ENCODE results near the gene NPC2. TPM values are rescaled to one million over a fixed set of nuclear protein-coding genes. Genes with fewer than 3 reads are reported as not detected.

Gene NPC2
- total RNA-seq, 6 experiments from 2014 or later, result 49.4 to 203 (median 98.0) TPM

DNA sequence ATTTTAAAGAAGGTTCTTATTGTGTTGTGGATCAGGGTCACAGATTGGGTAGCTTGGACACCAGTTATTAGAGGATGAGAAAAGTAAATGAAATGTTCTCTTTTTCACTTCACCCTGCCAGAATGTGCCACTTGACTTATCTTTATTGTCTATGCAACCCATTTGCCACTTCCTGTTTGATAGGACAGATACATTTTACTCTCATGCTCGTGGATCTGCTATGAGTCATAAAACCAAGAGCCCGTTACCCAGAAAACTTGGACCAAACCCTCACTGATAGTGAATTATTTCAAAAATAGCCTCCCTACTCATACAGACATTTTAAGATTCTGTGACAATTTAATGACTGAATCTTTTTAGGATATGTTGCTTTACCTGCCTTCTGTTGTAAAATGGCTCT, 2.3 kb upstream of the NPC2 start:
- Histone ChIP-seq H3K4me1 (peaks cover 0 to 6% (median 3%) of the 10 kb centered on the region in 4 donors), H3K27ac (no peak overlapping the region), H3K36me3 (no peaks in the 10 kb centered on the region), H3K27me3 (no peaks in the 10 kb centered on the region), H3K9me3 (no peaks in the 10 kb centered on the region), H3K4me3 (no peak overlapping the region)
- TF ChIP-seq, protein P1, sequence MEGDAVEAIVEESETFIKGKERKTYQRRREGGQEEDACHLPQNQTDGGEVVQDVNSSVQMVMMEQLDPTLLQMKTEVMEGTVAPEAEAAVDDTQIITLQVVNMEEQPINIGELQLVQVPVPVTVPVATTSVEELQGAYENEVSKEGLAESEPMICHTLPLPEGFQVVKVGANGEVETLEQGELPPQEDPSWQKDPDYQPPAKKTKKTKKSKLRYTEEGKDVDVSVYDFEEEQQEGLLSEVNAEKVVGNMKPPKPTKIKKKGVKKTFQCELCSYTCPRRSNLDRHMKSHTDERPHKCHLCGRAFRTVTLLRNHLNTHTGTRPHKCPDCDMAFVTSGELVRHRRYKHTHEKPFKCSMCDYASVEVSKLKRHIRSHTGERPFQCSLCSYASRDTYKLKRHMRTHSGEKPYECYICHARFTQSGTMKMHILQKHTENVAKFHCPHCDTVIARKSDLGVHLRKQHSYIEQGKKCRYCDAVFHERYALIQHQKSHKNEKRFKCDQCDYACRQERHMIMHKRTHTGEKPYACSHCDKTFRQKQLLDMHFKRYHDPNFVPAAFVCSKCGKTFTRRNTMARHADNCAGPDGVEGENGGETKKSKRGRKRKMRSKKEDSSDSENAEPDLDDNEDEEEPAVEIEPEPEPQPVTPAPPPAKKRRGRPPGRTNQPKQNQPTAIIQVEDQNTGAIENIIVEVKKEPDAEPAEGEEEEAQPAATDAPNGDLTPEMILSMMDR (IDR thresholded peaks at IDR 0.05), result no peak
- no peak for TF ChIP-seq POLR2A (IDR thresholded peaks at IDR 0.05)
- DNase-seq (no peak), ATAC-seq (no peak)
- intact Hi-C loops (cut with DNase I), result no loop called here
- 67% methylated on average over 2 of the region's 2 CpGs for WGBS (ENCODE audit: insufficient coverage, low coverage, low lambda C conversion rate, missing lambda C conversion rate)

DNA sequence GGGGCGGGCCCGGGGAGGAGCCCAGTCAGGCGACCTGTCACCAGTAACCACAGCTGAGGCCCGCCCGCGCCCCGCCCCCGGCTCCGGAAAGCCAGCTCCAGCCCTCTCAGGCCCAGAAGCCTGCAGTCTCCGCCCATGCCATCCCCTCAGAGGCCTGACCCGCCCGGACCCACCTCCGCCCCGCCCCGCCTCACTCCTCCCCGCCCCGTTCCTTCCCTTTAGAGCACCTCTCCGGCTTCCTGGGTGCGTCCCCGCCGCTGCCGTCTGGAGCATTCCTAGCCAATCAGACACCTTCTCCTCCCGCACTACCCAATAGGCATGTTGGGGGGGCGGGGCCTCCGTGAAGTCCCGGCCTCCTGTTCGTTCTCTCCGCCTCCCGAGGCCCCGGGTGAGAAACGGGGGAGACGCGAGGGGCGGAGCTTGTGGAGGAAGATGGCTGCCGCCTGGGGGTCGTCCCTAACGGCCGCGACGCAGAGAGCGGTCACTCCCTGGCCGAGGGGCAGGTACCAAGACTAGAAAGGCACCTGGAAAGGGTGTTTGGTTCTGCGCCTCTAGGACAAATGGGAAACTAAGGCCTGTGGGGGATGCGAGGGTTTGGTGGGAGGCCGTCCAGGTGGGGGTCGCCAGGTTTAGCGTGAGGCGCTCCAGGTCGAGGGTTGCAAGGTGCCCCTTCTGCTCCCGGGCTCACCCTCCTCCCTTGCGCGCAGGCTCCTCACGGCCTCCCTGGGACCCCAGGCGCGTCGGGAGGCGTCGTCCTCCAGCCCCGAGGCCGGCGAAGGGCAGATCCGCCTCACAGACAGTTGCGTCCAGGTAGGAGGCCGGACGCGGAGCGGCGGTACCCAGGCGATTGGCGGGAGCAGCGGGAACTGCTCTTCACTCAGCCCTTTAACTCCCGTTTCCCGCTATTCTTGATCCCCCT, 497 bp upstream of the NPC2 start, which contains the start of gene ISCA2:
Gene ISCA2, plus strand, starts transcription at position 423 of the 919 bp plus-strand sequence. Its CDS starts 10 bp downstream, at position 433.
- H3K9me3 ChIP-seq, result no peaks in the 10 kb centered on the region
- DNase-seq (peak; percentile 100), ATAC-seq (peak; percentile 93 to 97 (median 94))
- peak within 1 kb of the TSS; percentile 83 to 93 (median 86) for H3K27ac ChIP-seq
- peaks cover 0 to 6% (median 3%) of the 10 kb centered on the region in 4 donors for H3K4me1 ChIP-seq
- no peaks in the 10 kb centered on the region for H3K27me3 ChIP-seq
- H3K4me3 ChIP-seq, result peak within 1 kb of the TSS; percentile 88 to 97 (median 95)
- 0% methylated on average over 28 of the region's 73 CpGs for WGBS (ENCODE audit: insufficient coverage, low coverage, low lambda C conversion rate, missing lambda C conversion rate)
- intact Hi-C loops (cut with DNase I), result no loop called here
- peak; percentile 9 for TF ChIP-seq POLR2A (IDR thresholded peaks at IDR 0.05)
- TF ChIP-seq, protein P1 (IDR thresholded peaks at IDR 0.05), result no peak
- H3K36me3 ChIP-seq, result no peaks in the 10 kb centered on the region

DNA sequence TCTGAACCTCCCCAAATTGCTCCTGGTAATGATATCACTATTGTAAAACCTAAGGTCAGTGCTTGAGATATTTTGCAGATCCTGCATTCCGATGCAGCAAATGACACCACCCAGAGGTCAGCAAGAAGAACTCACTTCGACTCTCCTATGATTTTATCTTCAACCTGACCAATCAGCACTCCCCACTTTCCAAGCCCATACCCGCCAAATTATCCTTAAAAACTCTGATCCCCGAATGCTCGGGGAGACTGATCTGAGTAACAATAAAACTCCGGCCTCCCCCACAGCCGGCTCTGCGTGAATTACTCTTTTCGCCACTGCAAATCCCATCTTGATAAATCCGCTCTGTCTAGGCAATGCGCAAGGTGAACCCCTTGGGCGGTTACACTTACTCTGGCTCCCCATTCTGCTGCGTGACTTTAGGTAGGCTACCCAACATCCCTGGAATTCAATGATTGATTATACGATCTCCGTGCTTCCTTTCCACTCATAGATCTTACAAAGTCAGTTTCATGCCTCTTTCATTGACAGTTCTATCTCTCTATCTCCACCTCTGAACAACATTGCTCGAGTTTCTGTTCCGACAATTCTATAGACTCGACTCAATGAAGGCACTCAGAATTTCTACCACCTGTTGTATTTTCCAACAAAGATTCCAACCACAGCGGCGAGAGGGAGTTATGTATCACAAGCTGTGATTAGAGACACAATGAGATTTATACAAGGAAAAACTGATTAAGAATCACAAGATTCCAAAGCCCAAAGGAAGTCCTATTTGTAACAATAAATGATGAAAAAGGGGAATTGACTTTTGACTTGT, 939 bp downstream of the NPC2 start:
- TF ChIP-seq, protein P1 (IDR thresholded peaks at IDR 0.05), result peak; percentile 15 to 38 (median 32)
- no peak for TF ChIP-seq POLR2A (IDR thresholded peaks at IDR 0.05)
- H3K27me3 ChIP-seq, result no peaks in the 10 kb centered on the region
- H3K27ac ChIP-seq, result peak overlapping the region; percentile 83 to 93 (median 86)
- intact Hi-C loops (cut with DNase I), result no loop called here
- peak overlapping the region; percentile 80 to 89 (median 86) for H3K4me3 ChIP-seq
- DNase-seq (no peak), ATAC-seq (no peak)
- no peaks in the 10 kb centered on the region for H3K9me3 ChIP-seq
- H3K36me3 ChIP-seq, result no peaks in the 10 kb centered on the region
- H3K4me1 ChIP-seq, result peaks cover 0 to 6% (median 3%) of the 10 kb centered on the region in 4 donors
- 3% methylated on average over 20 of the region's 20 CpGs for WGBS (ENCODE audit: insufficient coverage, low coverage, low lambda C conversion rate, missing lambda C conversion rate)

DNA sequence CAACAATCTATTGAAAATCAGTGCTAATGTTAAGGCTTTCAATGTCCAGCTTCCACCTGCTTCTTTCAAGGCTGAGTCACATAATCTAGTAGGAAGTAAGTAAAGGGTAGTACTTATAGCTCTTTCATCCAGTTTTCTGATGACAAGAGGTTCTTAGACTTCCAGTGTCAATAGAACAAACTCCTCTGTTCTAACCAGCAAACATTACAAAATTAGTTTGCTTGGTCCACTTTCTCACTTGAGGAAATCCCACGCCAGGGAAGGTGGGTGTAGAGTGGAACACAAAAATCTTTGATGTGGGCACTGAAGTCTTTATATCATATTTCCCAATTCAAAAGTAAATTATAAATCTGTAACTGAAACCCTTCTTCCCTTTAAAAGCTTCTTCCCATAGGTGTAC, 2.6 kb downstream of the NPC2 start:
- no peak for TF ChIP-seq POLR2A (IDR thresholded peaks at IDR 0.05)
- TF ChIP-seq, protein P1 (IDR thresholded peaks at IDR 0.05), result no peak
- no peak for ATAC-seq

More for the DNA sequence above, 2.6 kb downstream of the NPC2 start:
- Histone ChIP-seq H3K27me3 (no peaks in the 10 kb centered on the region), H3K4me1 (peaks cover 0 to 6% (median 3%) of the 10 kb centered on the region in 4 donors), H3K9me3 (no peaks in the 10 kb centered on the region), H3K27ac (no peak overlapping the region), H3K36me3 (no peaks in the 10 kb centered on the region), H3K4me3 (no peak overlapping the region)
- no peak for DNase-seq
- WGBS (ENCODE audit: insufficient coverage, low coverage, low lambda C conversion rate, missing lambda C conversion rate), result 45% methylated on average over 1 of the region's 1 CpG
- intact Hi-C loops (cut with DNase I), result no loop called here
